ENCODE results near the gene RGS3.

The RGS3 gene

DNA sequence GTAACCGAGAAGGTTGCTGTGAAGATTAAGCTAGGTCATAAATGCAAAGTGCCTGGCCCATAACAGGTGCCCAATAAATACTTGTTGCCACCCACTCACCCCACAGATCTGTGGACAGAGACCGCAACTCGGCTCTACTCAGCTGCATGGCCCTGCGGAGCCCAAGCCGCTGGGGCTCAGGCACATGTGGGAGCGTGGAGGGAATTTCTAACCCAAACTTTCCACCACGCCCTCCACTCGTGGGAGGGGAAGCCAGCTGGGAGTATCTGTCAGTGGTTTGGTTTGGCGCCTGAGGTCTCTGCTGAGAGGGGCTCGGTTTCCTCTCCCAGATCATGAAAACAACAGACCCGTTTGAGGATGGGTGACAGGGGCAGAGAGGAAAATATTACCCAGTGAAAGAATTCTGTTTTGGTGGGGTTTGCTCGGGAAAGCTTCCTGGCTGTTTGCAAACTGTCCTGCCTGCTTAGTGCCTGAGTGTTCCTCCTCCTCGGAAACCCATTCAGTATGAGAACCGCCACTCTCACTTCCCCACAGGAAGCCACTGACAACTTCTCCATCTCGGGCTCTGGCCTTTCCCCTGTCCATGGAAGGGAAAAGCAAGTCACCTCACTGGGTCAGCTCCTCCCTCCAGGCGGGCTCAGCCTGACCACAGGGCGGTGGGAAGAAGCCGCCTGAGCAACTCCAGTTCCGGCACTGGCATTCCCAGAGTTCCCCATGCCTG, 60.1 kb downstream of the RGS3 start:
- DNase-seq (ENCODE audit: insufficient read length, low spot score): no peak
- TF ChIP-seq CTCF (IDR thresholded peaks at IDR 0.05; ENCODE audit: insufficient read depth, missing control alignments): no peak
- no peak for FAIRE-seq

- TF ChIP-seq CTCF (IDR thresholded peaks at IDR 0.05; ENCODE audit: insufficient read depth, missing control alignments): no peak
- DNase-seq (ENCODE audit: insufficient read length, low spot score): no peak
- FAIRE-seq: no peak
Measured at GRCh38 chr9:113524468-113524867, 60.9 kb downstream of the RGS3 start.

DNA sequence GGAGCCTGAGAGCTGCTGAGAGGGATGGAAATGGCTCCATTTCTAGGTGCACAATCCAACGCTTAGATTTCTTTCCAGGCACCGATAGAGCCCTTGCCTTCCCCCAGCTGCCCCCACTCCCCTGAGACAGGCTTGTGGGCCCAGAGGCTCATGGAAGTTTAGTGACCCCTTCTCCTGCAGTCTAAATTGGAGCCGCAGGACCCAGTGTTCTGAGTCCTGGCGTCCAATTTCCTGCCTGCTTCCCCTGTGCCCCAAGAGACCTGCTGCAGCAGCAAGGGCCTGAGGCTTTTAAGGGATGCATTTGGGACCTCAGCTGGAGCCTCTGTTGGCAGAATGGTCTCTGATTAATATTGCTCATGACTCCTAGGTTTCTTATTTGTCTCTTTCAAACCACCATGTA, 61.7 kb downstream of the RGS3 start:
- TF ChIP-seq CTCF (IDR thresholded peaks at IDR 0.05; ENCODE audit: insufficient read depth, missing control alignments): no peak
- FAIRE-seq: no peak
- no peak for DNase-seq (ENCODE audit: insufficient read length, low spot score)

DNA sequence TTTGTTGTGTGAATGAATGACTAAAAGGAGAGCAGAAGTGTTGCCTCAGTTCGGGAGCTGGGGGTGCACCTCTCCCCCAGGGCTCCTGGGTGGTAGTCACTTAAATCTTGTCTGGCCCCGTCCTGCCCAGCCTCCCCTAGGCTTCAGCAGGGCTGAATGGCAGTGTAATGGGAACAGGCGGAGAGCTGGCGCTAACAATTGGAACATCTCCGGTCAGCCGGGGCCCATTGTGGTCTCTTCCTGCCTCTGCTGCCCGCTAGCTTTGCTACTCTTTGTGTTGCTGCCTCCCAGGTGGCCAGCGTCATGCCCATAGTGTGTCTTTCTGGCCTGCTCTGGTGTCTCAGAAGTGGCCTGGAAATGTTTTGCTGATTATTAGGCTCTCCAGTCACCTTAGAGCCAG, 62.3 kb downstream of the RGS3 start:
- no peak for DNase-seq (ENCODE audit: insufficient read length, low spot score)
- no peak for FAIRE-seq
- no peak for TF ChIP-seq CTCF (IDR thresholded peaks at IDR 0.05; ENCODE audit: insufficient read depth, missing control alignments)

- DNase-seq (ENCODE audit: insufficient read length, low spot score): no peak
- FAIRE-seq: no peak
- no peak for TF ChIP-seq CTCF (IDR thresholded peaks at IDR 0.05; ENCODE audit: insufficient read depth, missing control alignments)
Measured at GRCh38 chr9:113526231-113526746, 62.8 kb downstream of the RGS3 start.

DNA sequence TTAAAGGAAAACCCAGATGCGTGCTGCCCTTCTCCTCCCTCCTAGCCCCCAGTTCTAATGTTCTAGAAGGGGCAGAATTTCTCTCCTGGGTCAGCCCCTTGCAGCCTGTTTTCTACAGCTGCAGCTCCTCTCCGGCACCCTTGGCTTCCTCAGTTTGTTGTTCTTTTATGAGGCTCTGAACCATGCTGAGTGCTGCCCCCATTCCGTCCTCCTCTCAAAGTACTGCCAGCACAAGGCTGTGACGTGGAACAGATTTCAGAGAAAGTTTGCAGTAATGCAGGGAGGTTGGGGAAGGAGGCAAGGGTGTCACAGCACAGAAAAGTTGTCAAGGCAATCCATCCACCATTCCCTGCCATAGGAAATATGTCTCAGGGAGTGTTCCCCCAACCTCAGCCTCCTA, 63.3 kb downstream of the RGS3 start:
- no peak for TF ChIP-seq CTCF (IDR thresholded peaks at IDR 0.05; ENCODE audit: insufficient read depth, missing control alignments)
- FAIRE-seq: no peak
- DNase-seq (ENCODE audit: insufficient read length, low spot score): no peak

DNA sequence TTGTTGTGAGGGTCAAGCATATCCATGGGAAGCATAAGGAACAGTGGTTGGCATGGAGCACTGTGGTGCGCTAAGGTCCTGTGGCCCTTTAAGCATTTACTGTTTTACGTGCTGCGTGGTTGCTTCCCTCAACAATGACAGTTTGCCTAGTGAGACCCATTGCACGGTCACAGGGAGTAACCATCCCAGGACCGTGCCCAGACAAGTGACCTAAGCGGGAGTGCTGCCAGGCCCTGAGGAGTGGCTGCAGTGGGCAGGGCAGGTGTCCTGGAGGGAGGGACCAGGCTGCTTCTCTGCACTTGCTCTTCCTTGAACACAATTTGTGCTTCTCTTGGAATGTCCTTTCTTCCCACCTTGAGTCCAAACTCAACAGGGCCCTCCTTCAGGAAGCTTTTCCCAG, 64.6 kb downstream of the RGS3 start:
- FAIRE-seq: no peak
- no peak for DNase-seq (ENCODE audit: insufficient read length, low spot score)
- no peak for TF ChIP-seq CTCF (IDR thresholded peaks at IDR 0.05; ENCODE audit: insufficient read depth, missing control alignments)
